Activated effector memory CD4-positive, alpha-beta T cell treated with anti-CD3 and anti-CD28 coated beads, Interleukin-2, amount 50 U/mL, for 16 hours (primary cell): ENCODE results near the gene EIF4E3.

Experiments
- DNase-seq: peaks from one replicate; pipeline ENCODE4 v3.0.0-alpha.2; 2020

Gene EIF4E3

DNA sequence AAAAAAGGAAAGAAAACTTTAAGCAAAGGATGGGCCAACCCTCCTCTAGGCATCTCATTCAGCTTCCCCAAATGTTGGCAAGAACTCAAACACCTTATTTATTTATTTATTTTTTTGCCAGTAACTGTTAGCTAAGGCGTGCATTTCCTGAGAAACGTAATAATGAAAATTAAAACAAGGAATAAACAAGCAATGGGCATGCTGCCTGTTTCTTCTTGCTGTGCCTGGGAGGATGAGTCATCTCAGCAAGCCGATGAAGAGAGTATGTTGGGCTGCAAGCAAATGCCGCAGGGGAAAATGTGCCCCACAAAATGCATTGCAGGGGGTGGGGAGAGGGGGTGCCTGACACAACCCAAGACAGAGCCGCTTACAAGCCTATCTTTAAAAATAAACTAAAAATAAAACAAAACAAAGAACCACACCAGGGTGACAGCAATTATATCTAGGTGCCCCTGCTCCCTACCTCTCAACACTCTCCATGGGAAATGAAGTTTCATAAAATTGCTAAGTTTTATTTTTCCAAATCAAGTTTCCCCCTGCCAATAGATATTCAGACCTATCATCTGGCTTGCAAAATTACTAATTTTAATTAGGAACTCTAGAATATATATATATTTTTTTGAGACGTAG, 40.3 kb downstream of the EIF4E3 start:
- DNase-seq, result no peak

DNA sequence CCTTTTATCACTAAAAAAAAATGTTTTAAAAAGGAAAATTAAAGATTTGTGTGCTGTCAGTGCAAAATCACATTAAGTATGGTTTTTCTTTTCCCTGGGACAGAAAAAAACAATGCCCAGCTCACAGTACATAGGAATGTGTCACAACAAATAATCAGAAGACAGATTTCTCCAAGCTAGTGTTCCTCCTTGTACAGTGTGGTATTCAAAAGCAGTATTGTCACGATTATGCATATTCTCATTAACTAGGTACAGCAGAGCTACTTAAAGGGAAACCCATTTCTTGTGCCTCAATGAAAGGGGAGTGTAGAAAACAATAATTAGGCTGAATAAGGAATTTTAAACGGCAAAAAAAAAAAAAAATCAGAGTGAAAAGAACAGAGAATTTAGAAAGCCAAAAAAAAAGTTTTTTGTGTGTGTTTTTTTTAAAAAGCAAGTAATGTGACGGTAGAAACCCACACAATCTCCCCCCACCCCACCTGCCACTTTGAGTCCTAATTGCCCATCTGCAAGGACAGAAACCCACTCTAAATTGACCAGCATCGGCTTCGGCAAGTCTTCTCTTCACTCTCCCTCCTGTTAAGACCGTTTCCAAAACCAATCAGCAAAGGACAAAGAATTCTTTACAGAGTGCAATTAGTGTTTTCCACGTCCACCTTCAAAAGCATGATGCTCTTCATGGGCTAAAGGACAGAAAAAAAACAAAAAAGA, 41.0 kb downstream of the EIF4E3 start:
- DNase-seq, result no peak

DNA sequence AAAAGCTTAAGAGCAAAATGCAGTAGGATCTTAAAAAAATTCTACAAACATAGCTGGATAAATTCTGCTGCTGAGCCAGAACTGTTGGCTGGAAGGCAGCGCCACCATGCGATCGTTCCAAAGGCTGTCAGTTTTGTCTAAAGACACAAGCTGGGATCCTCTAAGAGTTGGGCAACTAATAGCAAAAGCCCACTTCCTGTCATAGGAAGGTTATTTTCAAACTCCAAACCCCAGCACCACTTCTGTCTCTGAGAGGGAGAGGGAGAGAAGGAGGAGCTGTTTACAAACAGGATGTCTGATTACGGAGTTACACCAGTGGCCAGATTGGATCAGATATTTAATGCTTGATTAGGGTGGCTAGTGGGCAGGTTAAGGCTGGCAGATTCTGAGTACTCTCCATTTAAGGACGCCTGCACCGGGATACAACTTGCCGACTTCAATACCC, 44.0 kb downstream of the EIF4E3 start:
- DNase-seq, result peak; percentile 68

DNA sequence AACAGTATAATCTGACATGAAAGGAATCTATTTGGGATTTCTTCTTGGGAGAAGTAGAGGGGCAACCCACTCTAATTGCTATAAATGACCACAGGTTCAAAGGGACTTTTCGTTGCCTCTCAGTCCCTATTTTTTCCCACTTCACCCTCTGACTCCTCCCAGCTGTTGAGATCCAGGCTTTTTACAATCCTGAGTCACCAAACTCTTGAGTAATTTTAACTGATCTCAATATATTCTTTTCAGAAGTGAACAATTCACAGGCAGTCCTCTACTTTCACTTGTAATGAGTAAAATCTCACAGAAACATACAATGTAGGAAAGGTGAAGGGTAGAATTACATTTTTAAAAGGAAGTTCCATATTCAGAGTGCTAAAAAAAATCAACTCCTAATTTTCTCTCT, 44.6 kb downstream of the EIF4E3 start:
- DNase-seq, result no peak

DNA sequence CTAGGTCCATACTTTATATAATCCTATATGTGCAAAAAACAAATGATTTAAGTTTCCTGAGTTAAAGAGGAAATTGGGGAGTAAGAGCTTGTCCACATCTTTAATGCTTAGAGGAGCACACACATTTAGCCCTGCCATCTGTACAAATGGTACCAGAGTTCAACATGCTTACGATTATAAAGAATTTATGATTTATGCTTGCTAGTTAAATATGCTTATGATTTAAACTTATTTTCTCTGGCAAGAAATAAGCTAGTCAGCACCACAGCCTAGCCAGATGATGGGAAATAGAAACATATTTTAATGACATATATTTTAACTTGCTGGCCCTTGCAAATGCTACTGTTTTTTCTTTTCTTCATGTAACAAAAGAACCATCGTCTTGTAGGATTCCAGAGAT, 48.3 kb downstream of the EIF4E3 start:
- DNase-seq, result no peak

DNA sequence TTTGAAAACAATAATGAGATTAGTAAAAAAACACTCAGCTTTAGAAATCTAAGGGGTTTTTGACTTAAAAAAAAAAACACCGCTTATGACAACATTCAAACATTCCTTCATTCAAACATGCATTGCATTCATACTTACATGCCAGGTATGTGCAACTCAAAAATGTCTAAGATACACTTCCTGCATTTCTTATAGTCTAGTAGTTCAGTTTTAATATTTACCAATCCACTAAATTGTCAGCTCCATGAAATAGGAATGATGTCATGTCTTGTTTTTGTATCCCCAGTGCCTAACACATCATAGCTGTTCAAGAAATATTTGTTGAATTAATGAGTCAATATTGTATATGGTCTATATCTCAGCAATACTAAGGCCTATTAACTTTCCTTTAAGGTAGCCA, 51.7 kb downstream of the EIF4E3 start:
- no peak for DNase-seq

DNA sequence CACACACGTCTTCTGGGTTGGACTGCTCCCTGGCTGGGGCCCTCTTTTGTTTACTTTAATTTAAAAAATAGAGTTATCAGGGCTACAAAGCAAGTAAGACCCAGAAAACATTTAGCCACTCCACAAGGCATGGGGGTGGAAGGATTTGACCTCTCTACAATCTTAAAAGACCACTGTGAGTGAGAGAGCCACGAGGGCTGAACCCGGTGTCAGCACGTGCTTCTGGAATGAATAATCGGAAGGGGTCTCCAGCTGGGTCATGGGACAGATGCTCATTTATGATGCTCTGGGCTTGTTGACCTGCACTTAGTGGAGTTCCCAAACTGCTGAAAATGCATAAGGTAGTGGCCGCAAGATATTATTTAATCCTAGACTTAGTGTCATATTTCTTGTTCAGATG, 52.4 kb downstream of the EIF4E3 start:
- no peak for DNase-seq

DNA sequence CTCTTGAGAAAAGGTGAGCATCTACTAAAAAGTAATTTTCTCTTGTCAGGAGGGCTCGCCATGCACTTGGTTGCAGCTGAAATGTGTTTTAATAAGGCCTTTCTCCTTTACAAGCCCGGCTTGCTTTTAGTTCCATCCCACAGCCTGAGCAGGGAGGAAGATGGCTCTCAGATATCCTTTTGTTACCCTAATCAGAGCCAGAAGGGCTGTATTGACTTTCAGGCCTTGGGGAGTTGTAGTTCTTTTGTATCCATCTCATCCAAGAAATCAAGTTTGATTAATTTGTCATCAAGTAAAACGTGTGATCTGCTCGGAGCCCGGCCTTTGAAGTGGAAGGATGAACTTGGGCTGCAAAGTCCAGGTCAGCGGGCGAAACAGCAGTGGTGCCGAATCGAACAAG, 52.9 kb downstream of the EIF4E3 start:
- DNase-seq, result no peak

DNA sequence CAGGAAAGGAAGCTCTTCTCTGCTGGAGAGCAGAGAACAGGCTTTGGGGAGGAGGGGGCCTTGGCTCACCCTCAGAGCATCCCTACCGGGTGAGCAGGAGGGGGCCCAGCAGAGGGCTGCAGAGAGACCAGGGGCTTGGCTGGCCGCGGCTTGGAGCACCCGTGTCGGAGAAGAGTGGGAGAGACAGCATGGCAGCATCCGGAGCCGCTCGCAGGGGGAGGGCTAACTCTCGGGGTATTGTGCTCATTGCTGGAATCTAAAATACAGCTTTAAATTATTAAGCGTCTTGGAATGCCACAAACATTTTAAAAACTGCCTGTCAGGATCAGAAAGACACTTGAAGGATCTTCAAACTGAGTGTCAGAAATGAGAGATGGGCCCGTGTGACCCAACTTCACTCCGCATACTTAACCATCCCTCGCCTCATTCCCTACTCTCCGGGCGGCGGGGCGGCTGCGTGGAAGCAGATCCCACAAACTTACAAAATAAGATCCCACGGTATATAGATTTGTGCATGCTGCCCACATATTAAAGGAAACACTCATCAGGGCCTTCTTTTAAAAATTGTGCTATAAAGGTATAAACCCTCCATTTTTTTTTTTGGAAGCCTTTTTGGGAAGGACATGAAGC, 53.9 kb downstream of the EIF4E3 start:
- DNase-seq, result no peak

DNA sequence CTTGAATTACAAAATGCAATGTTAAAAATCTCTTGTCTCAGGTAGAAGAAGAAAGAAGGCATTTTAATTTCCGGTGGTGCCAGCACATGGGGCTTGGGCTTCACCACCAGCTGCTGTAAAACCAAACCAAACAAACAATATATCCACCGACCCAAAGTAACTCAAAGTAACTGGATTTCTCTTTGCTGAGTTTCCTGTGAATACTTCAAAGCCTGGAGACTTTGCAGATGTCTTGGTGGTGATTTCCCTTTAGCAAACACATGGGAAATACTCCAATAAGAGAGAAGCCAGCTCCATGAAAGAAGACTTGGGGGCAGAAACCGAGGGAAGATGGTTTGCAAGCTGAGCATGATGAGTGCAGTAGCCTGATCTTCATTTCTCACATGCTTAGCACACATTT, 62.6 kb downstream of the EIF4E3 start:
- DNase-seq, result no peak

DNA sequence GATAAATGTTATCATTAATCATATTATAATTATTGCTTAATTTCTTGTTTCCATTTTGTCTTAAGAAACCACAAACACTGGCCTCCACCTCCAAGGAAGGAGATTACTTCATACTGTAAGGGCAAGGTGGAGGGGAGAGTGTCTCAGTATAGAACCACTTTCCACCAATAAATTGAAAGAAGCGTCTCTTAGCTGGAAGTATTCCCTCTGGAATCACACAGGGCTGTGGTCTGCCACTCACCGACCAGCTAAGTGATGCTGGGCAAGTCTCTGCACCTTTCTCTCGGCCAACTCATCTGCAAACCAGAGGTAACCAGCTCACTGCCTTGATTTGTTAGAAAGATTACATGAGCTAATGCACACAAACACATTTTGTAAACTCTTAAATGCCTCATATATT, 63.1 kb downstream of the EIF4E3 start:
- no peak for DNase-seq

DNA sequence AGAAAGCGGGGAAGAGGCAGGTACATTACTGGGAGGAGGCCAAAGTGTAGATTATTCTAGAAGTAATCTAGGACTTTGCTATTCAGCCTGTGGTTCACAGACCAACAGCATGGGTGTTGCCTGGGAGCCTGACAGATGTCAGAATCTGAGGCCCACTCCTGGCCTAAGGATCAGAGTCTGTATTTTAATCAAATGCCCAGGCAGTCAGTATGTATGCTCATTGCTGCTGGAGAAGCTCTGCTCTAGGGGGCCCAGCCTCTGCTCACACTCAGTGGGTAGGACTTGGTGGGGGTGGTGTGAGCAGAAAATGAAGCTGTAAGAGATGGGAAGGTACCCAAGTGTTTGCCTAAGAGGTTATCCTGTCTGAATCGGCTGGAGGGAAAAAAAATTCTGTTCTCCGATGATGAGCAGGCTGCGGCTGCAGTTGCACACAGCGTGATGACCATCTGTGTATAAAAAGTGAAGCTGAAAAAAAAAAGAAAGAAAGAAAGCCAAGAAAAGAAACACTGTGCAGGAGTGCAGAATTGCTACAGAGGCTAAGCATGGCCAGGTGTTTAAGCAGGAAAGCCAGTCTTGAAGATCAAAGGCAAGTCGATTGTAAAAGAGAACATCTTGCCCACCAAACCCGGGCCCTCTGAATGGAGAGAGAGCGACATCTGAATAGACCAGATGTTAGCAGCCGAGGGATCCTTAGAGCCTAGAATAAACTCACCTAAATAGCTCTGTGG, 65.2 kb downstream of the EIF4E3 start:
- DNase-seq, result no peak

DNA sequence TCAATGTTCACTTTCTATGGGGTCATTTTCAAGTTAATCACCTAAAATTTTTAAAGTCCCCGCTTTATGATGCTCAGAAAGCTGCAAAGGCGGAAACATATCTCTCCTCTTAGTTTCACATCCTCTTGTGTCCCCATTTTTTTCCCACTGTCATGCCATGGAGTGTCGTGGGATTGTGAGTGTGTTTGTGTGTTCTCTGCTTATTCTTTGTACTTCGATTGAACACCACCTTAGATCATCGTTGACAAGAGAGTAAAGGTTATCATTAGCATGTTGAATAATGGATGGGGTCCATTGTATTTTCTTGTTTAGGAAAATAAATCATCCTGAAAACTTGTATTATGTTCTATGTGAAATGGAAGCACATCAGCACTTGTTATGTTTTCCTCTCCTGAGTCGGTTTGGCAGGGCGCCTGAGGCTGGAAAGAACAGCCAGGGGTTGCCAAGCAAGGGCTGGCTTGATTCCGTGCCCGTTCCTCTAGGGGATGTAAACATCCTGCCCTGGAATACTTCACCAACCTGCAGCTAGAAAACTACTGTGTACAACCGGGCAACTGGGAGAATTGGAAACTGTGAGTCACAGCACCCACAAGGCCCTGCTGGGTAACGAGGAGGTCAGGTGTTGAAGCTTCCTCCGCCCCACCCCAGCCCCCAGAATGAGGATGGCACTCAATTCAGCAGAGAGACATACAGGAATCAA, 67.2 kb downstream of the EIF4E3 start:
- DNase-seq, result no peak

DNA sequence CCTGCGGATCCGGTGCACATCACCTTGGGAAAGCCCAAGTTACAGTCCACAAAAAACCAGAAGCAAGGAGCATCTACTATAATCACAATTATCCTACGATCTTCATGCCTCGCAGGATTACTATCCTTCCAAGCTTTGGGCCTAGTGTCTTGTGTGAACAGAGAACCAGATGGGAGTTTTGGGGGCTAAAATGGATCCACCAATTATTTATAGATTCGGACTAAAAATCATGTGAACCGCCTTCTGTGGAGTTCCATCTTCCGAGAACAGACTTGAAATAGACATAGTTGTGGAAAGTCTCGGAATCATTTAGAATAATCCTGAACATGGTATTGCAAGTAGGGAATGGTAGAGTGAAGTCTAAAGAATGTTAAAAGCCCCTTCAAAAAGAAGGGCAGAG, 70.1 kb downstream of the EIF4E3 start:
- DNase-seq, result no peak

DNA sequence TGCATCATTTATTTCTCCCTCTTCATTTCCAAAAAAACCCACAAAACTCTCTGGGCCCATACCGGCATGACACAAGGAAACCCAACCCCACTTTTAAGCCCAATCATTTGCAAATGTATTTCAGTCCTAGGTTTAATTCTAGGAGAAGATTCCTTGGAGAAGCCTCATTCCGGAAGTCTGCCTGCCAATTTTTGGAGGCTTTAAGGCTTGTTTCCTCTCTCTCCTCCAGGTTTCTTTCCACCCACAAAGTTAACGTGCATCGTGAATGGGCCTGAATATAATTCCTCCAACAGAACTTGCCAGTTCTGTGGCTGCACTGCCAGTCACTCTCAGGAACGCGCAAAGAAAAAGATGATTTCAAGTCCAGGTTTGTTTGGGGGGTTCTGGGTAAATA, 71.8 kb downstream of the EIF4E3 start:
- no peak for DNase-seq

DNA sequence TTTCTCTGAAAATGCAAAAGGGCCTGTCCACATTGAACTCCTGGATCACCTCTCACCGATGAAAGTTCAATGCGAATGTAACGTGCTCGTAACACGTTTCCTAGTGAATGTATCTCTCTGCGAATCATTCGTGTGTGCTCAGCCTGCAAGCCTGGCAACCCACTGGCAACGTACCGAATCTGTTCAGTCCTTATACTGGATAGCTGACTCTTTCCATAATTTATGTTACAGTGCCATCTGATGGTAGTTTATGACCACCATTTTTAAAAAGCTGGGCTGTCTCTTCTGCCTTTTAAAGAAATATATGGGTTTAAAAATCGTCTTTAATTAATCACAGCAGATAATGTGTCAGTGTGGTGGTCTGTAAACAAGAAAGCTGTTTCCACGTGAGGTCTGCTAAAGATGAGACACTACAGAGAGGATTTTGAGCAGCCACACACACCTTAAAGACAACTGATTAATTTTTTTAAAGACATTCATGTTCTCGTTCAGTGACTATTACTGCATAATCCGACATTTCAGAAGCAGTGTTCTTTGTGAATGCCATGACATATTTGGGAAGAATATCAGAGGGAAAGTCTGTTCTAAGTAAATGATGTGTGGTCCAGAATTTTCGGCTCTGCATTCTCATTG, 72.3 kb downstream of the EIF4E3 start:
- no peak for DNase-seq

DNA sequence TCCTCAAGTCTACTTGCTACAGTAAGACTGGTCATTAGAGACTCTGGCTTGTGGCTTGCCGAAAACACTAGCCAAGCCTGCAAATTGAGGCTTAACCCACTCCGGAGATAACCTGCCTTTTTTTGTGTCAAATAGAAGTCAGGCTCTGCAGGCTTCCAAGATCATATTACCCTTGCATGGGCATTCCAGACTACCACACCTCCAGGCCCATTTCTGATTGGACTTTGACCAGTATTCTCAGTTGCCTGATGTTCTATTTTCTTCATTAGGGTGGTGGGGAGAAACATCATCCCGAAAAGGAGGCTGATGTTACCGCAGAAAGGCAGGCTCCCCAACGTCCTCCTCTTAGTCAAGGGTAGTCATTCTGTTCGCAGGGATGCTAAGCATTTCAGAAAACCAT, 73.6 kb downstream of the EIF4E3 start:
- DNase-seq, result no peak

DNA sequence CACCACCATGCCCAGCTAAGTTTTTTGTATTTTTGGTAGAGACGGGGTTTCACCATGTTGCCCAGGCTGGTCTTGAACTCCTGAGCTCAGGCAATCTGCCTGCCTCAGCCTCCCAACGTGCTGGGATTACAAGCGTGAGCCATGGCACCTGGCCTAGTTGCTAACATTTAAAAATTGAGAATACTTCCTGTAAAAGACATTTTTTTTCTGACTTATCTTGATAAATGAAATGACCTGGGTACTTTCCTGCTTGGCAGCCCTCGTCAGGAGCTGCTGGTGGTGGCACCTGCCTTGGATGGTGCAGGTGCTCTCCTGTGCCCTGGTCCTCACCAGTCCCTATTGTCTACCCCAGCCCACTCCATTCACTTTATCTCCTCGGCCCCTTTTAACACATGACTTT, 74.8 kb downstream of the EIF4E3 start:
- DNase-seq, result no peak

DNA sequence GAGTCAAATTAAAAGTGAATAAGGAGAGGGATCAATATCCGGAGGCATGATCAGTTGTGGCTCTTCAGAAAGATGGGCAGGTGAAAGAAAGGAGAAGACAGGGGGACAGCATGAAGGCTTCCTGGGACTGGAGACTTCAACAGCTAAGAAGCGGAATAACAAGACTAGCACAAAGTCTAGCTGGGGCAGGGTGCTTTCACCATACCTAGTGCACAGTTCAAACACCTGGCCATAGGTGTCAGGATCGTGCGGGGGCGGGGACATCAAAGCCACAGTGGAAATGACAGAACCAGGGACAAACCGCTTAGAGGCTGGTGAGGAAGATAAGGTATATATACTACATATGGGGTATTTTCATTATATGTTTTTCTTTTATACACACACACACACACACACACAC, 75.4 kb downstream of the EIF4E3 start:
- DNase-seq, result no peak

DNA sequence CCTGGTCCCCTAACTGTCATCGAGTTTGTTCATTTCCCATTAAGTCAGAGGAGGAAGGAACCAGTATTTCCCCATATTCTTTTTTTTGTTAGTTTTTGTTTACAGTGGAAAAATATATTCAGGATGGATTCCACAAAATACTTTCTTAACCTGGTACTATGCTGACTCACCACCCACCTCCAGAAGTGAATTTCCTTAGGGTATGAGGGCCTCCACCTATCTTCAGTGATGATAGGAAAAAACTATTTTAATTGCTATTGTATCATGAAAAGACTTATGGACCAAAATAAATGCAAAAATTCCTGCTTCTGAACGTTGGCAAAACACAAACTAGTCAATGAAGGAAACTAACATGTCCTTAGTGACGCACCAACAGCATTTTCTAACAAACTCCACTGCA, 77.5 kb downstream of the EIF4E3 start:
- no peak for DNase-seq

DNA sequence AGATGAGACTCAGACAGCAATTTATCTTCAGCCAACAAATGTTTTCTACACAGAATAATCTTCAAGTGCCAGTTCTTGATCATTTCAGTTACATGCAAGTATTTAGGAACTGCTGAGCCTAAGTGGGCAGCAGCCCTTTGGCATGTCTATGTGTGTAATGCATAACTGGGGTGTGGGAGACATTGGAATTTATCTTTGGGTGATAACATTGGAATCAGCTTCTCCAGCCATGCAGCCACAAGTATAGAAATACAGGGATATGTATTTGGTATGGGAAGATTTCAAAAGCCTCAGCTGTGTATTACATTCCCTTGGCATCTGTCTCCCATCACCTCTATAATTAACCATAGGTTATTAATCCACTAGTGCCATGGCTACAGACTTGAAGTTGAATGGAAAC, 78.2 kb downstream of the EIF4E3 start:
- no peak for DNase-seq

DNA sequence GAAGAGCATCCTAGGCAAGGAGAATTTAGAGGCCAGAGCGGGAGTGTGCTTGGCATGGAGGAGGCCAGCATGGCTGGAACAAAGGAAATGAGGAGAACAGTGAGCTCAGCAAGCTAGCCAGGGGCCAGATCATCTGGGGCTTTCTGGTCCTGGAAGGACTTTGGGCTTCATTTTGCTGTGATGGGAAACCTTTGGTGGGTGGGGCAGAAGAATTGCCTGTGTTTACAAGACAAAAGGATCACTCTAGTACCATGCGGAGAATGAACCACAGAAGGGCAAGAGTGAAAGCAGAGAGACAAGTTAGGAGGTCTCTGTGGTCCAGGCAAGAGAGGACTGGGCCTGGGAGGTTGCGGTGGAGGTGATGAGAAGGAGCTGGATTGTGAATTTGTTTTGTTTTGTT, 80.1 kb downstream of the EIF4E3 start:
- no peak for DNase-seq

DNA sequence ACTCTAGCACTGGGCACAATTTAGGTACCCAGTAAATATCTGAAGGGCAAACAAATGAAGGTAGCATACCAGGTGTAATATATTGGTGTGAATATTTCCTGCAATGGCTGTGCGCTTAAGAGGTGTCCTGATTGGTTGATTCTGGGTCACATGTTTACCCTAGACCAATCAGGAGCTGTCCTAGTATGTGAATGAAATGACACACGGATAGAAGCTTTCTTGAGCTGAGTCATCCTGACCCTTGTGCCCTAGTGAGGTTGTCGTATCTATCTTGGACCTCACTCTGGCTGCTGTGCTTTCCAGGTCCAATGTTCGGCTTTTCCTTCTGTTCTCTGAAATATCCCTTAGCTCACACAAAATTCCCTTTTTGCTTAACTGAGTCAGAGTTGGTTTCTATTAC, 83.5 kb downstream of the EIF4E3 start:
- no peak for DNase-seq
